ENCODE measurements around the gene NFE2. TPM values are rescaled to one million over a fixed set of nuclear protein-coding genes. Genes with fewer than 3 reads are reported as not detected.

NFE2 gene
- total RNA-seq, 1 donor from 2014 or later: not detected

- intact Hi-C loops (cut with micrococcal nuclease): no loop called here
- CTCF ChIA-PET: interaction anchor here (1.1 kb wide), 1 partner anchor 59 kb away, joined by 3 read pairs; the partner anchor contains the start of gene COPZ1
These were observed 35.4 kb downstream of the NFE2 start for GRCh38 chr12:54265364-54265812.

GRCh38 chr12:54262403-54262925, 38.4 kb downstream of the NFE2 start:
- H3K27me3 Mint-ChIP-seq: no peaks in the 10 kb centered on the region
- no peak overlapping the region for H3K4me3 Mint-ChIP-seq

More at GRCh38 chr12:54265364-54265812, 35.4 kb downstream of the NFE2 start:
- no peak overlapping the region for H3K27ac Mint-ChIP-seq
- H3K36me3 Mint-ChIP-seq (ENCODE audit: low read depth): peaks cover 1% of the 10 kb centered on the region
- H3K9me3 Mint-ChIP-seq: no peaks in the 10 kb centered on the region
- H3K27me3 Mint-ChIP-seq: no peaks in the 10 kb centered on the region
- no peak overlapping the region for H3K4me3 Mint-ChIP-seq
- POLR2A ChIA-PET: interaction anchor here (1.2 to 1.8 kb wide), 2 partner anchors 8 to 15 kb away, joined by 3 to 7 read pairs; partner anchors contain the start of genes CBX5 and HNRNPA1
- H3K4me1 Mint-ChIP-seq: peaks cover 8% of the 10 kb centered on the region
- ATAC-seq (ENCODE audit: low read depth) (no peak), DNase-seq (no peak)
- no peak for TF ChIP-seq CTCF (IDR thresholded peaks at IDR 0.05)

GRCh38 chr12:54261815-54262402, 38.9 kb downstream of the NFE2 start:
- DNase-seq: no peak
- Mint-ChIP-seq H3K27me3 (no peaks in the 10 kb centered on the region), H3K9me3 (no peaks in the 10 kb centered on the region), H3K27ac (peak overlapping the region; percentile 31), H3K36me3 (ENCODE audit: low read depth) (peaks cover 7% of the 10 kb centered on the region), H3K4me1 (peaks cover 26% of the 10 kb centered on the region), H3K4me3 (no peak overlapping the region)
- no peak for ATAC-seq (ENCODE audit: low read depth)
- POLR2A ChIA-PET: interaction anchor here (0.6 to 2.3 kb wide), 2 partner anchors 9 to 18 kb away, joined by 3 to 12 read pairs; partner anchors contain the start of genes CBX5 and HNRNPA1
- intact Hi-C loops (cut with micrococcal nuclease): no loop called here
- no peak for TF ChIP-seq CTCF (IDR thresholded peaks at IDR 0.05)
- CTCF ChIA-PET: no interaction called here

More at GRCh38 chr12:54262403-54262925, 38.4 kb downstream of the NFE2 start:
- intact Hi-C loops (cut with micrococcal nuclease): no loop called here
- H3K4me1 Mint-ChIP-seq: peaks cover 26% of the 10 kb centered on the region
- ATAC-seq (ENCODE audit: low read depth) (no peak), DNase-seq (no peak)
- peaks cover 1% of the 10 kb centered on the region for H3K36me3 Mint-ChIP-seq (ENCODE audit: low read depth)
- POLR2A ChIA-PET: interaction anchor here (0.6 to 2.3 kb wide), 2 partner anchors 8 to 18 kb away, joined by 3 to 12 read pairs; partner anchors contain the start of genes CBX5 and HNRNPA1
- no peak for TF ChIP-seq CTCF (IDR thresholded peaks at IDR 0.05)
- CTCF ChIA-PET: interaction anchor here (0.6 to 1.0 kb wide), 2 partner anchors 43 to 177 kb away, joined by 3 read pairs; no protein-coding TSS in a partner anchor
- no peaks in the 10 kb centered on the region for H3K9me3 Mint-ChIP-seq
- no peak overlapping the region for H3K27ac Mint-ChIP-seq

- intact Hi-C loops (cut with micrococcal nuclease): loop anchor here (1.0 kb wide), 1 partner anchor 21 kb away; the partner anchor contains the start of genes CBX5 and HNRNPA1
- ATAC-seq (ENCODE audit: low read depth) (peak; percentile 88), DNase-seq (peak; percentile 50)
- Mint-ChIP-seq H3K9me3 (no peaks in the 10 kb centered on the region), H3K27me3 (no peaks in the 10 kb centered on the region), H3K36me3 (ENCODE audit: low read depth) (peaks cover 24% of the 10 kb centered on the region), H3K4me3 (peak overlapping the region; percentile 80), H3K4me1 (peaks cover 26% of the 10 kb centered on the region), H3K27ac (peak overlapping the region; percentile 78)
- ChIA-PET CTCF (interaction anchor here (1.0 to 1.5 kb wide), 5 partner anchors 8 to 109 kb away, joined by 3 to 6 read pairs (median 3); partner anchors contain the start of gene COPZ1), POLR2A (interaction anchor here (1.3 to 3.5 kb wide), 4 partner anchors 13 to 30 kb away, joined by 3 to 42 read pairs (median 7); partner anchors contain the start of genes CBX5 and HNRNPA1)
- TF ChIP-seq CTCF (IDR thresholded peaks at IDR 0.05): no peak
These were observed 41.4 kb downstream of the NFE2 start for GRCh38 chr12:54259194-54260011.
